HEK293T (cell line): ENCODE results near the gene C6orf136.

Experiments used
- BHLHE40 ChIP-seq: fragments of 450-650 bp; IDR thresholded peaks from 2 replicates; pipeline ENCODE4 v1.6.1; 2016; ENCODE audit warnings: mild to moderate bottlenecking, moderate library complexity, borderline replicate concordance
- FOXK2 ChIP-seq: fragments of 450-650 bp; IDR thresholded peaks from 2 replicates; pipeline ENCODE4 v1.6.1; 2016; ENCODE audit warnings: mild to moderate bottlenecking

GRCh38 chr6:30685157-30686008 lies 38.5 kb downstream of the C6orf136 start:
- no peak for TF ChIP-seq FOXK2
- no peak for TF ChIP-seq BHLHE40
